Left ventricle myocardium superior (tissue), 1 donor: ENCODE results near the gene TNS1. TPM values are rescaled to one million over a fixed set of nuclear protein-coding genes. Genes with fewer than 3 reads are reported as not detected.

Experiments
- ATAC-seq: fragments of 200-7000 bp; cut with Tn5 transposase; one replicate; pipeline ENCODE4 v1.9.1; 2020; ENCODE audit warnings: mild to moderate bottlenecking, moderate library complexity
- DNase-seq: peaks from one replicate; pipeline ENCODE4 v3.0.0-alpha.2; 2020
- intact Hi-C: fragments of 100-400 bp; cut with micrococcal nuclease; formaldehyde crosslinking; loops from one replicate; pipeline ENCODE4 v1.11.0; 2022
- microRNA-seq: library from miRNA; unstranded; fragments of <30 nt; microRNA quantifications from one replicate; pipeline ENCODE4 v1.2.0, GENCODE V29; 2020; ENCODE audit warnings: borderline number of aligned reads
- total RNA-seq: library from RNA; stranded (reverse); fragmentation: NEBNext Ultra II Directional; extraction: Animal tissue kit (Norgen Biotek cat#: 25700); gene quantifications from one replicate; pipeline ENCODE4 v1.2.1, GENCODE V29; 2021
- donor health status: DM: no; HTN: yes; CAD: no; lungs with severe emphysema.

TNS1 gene
- total RNA-seq, 1 donor from 2014 or later: 783 TPM

GRCh38 chr2:217775920-217776503 is 226.8 kb downstream of the TNS1 start:
- intact Hi-C loops: no loop called here
- ATAC-seq (no peak), DNase-seq (no peak)

GRCh38 chr2:217774232-217774631 is 228.6 kb downstream of the TNS1 start:
- DNase-seq (no peak), ATAC-seq (no peak)
- intact Hi-C loops: no loop called here

GRCh38 chr2:217773539-217773938 is 229.3 kb downstream of the TNS1 start:
- DNase-seq (no peak), ATAC-seq (no peak)
- intact Hi-C loops: no loop called here

- intact Hi-C loops: no loop called here
- DNase-seq: no peak
- ATAC-seq: no peak
Measured at GRCh38 chr2:217766356-217766755, 236.4 kb downstream of the TNS1 start.

- DNase-seq (no peak), ATAC-seq (no peak)
- intact Hi-C loops: no loop called here
Measured at GRCh38 chr2:217761645-217762277, 241.0 kb downstream of the TNS1 start.

- intact Hi-C loops: no loop called here
- ATAC-seq: no peak
- DNase-seq: no peak
Measured at GRCh38 chr2:217759991-217760390, 242.8 kb downstream of the TNS1 start.

- no peak for ATAC-seq
Measured at GRCh38 chr2:217757108-217757463, 245.7 kb downstream of the TNS1 start.

GRCh38 chr2:217756375-217757107 is 246.3 kb downstream of the TNS1 start:
- peak; percentile 89 for ATAC-seq
- peak; percentile 90 for DNase-seq
- intact Hi-C loops: no loop called here

More at GRCh38 chr2:217757108-217757463, 245.7 kb downstream of the TNS1 start:
- intact Hi-C loops: no loop called here
- DNase-seq: no peak

GRCh38 chr2:217755027-217755745 is 247.6 kb downstream of the TNS1 start:
- intact Hi-C loops: no loop called here
- ATAC-seq (no peak), DNase-seq (no peak)

- DNase-seq: no peak
- intact Hi-C loops: no loop called here
- no peak for ATAC-seq
Measured at GRCh38 chr2:217753460-217754200, 249.2 kb downstream of the TNS1 start.

GRCh38 chr2:217752714-217753459 is 249.9 kb downstream of the TNS1 start:
- ATAC-seq: no peak
- DNase-seq: no peak
- intact Hi-C loops: no loop called here

GRCh38 chr2:217751952-217752351 is 250.8 kb downstream of the TNS1 start:
- DNase-seq (no peak), ATAC-seq (no peak)
- intact Hi-C loops: no loop called here

GRCh38 chr2:217751192-217751591 is 251.6 kb downstream of the TNS1 start:
- intact Hi-C loops: no loop called here
- no peak for ATAC-seq
- DNase-seq: no peak

Small RNA genes within 50 kb of the gene (microRNA-seq; reads per million reads assigned to microRNA genes)
- not detected for gene MIR6809

Other genes with a start within 250 kb of the TNS1 start
- not detected for gene RUFY4, start 66.3 kb upstream of the TNS1 start, total RNA-seq
- 1.1 TPM for gene CXCR2, start 123.0 kb upstream of the TNS1 start, total RNA-seq
- gene CXCR1, start 164.0 kb upstream of the TNS1 start, total RNA-seq: 0.69 TPM
- gene ARPC2, start 214.2 kb upstream of the TNS1 start, total RNA-seq: 139 TPM